Measurements from ENCODE around the gene TSHZ2. TPM values are rescaled to one million over a fixed set of nuclear protein-coding genes. Genes with fewer than 3 reads are reported as not detected.

Gene TSHZ2
- total RNA-seq, 1 experiment from 2014 or later, result 0.07 TPM

DNA sequence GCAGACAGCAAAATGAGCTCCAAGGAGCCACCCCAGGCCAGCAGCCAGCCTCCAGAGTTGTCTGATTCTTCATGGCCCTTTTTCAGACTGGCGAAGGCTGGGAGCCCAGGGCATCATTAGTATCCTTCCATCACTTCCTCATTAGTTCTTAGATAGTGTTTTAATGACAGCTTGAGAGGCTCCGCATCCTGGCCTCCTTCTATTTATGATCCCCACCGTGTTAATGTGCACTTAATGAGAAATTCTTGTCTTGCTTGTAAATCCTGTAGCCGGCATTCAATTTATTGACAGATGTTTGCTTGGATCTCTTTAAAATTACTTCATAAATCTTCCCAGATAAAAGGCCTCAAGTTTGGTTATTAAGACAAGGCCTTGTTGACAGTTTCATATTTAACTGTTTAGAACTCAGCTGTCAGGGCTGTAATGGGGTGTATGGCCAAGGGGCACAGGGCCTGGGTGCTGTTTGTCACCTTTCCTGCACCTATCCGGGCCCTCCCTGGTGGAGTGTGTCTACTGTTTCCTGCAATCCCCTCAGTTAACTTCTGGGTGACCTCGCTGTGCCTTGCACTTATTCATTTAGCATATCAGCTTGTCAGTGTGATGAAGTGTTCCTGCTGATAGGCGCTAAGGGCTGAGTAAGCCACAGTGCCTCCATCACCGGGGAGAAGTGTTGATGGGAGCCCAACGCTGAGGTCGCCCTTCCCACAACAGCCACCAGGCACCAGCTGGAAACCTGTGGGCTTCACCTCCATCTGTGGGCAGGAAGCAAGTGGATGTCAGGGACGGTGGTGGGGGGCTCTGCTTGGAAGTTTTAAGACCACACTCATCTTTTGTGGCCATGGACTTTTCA lies 169.3 kb downstream of the TSHZ2 start:
- TF ChIP-seq CBX3 (IDR thresholded peaks at IDR 0.05; ENCODE audit: low read depth) (no peak), CEBPB (IDR thresholded peaks at IDR 0.05; ENCODE audit: low read depth) (no peak), ZNF274 (IDR thresholded peaks at IDR 0.05; ENCODE audit: low read depth, low read length) (no peak), ZFX (IDR thresholded peaks at IDR 0.05) (no peak), FOSL1 (IDR thresholded peaks at IDR 0.05; ENCODE audit: low read depth) (no peak), RAD21 (IDR thresholded peaks at IDR 0.05; ENCODE audit: low read depth) (no peak), SIN3A (IDR thresholded peaks at IDR 0.05; ENCODE audit: low read depth) (no peak), EGR1 (IDR thresholded peaks at IDR 0.05; ENCODE audit: low read depth) (no peak), TCF7L2 (IDR thresholded peaks at IDR 0.05; ENCODE audit: borderline replicate concordance, extremely low read depth, insufficient read depth, insufficient read length) (no peak), EZH2phosphoT487 (IDR thresholded peaks at IDR 0.05; ENCODE audit: borderline replicate concordance) (no peak), YY1 (IDR thresholded peaks at IDR 0.05; ENCODE audit: extremely low read depth, insufficient replicate concordance, low read depth, low read length) (no peak), SRF (IDR thresholded peaks at IDR 0.05; ENCODE audit: low read depth) (no peak), EZH2 (IDR thresholded peaks at IDR 0.05) (no peak)
- TF ChIP-seq, protein P1, sequence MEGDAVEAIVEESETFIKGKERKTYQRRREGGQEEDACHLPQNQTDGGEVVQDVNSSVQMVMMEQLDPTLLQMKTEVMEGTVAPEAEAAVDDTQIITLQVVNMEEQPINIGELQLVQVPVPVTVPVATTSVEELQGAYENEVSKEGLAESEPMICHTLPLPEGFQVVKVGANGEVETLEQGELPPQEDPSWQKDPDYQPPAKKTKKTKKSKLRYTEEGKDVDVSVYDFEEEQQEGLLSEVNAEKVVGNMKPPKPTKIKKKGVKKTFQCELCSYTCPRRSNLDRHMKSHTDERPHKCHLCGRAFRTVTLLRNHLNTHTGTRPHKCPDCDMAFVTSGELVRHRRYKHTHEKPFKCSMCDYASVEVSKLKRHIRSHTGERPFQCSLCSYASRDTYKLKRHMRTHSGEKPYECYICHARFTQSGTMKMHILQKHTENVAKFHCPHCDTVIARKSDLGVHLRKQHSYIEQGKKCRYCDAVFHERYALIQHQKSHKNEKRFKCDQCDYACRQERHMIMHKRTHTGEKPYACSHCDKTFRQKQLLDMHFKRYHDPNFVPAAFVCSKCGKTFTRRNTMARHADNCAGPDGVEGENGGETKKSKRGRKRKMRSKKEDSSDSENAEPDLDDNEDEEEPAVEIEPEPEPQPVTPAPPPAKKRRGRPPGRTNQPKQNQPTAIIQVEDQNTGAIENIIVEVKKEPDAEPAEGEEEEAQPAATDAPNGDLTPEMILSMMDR (IDR thresholded peaks at IDR 0.05 in 2 of 3, conservative IDR thresholded peaks at IDR 0.05 in 1 of 3; ENCODE audit: borderline replicate concordance in 1 of 3, insufficient read depth in 1 of 3, low read depth in 2 of 3, low read length in 2 of 3), result no peak
- TF ChIP-seq, protein P2, sequence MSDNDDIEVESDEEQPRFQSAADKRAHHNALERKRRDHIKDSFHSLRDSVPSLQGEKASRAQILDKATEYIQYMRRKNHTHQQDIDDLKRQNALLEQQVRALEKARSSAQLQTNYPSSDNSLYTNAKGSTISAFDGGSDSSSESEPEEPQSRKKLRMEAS (IDR thresholded peaks at IDR 0.05), result no peak
- Histone ChIP-seq H3K9ac (ENCODE audit: low read length) (no peak overlapping the region), H3K9me3 (ENCODE audit: control insufficient read depth in 1 of 2, insufficient read depth in 1 of 2, low read depth in 1 of 2, low read length in 2 of 2) (no peaks in the 10 kb centered on the region), H3K4me3 (replicated peaks in 1 of 2; ENCODE audit: low read depth in 1 of 2, low read length in 2 of 2) (no peak overlapping the region), H3K36me3 (ENCODE audit: control insufficient read depth in 1 of 2, insufficient read depth in 2 of 2, low read length in 2 of 2) (no peaks in the 10 kb centered on the region), H2AFZ (ENCODE audit: low read depth, low read length, poor library complexity, severe bottlenecking) (no peak overlapping the region), H3K79me2 (ENCODE audit: insufficient read depth, low read length) (no peaks in the 10 kb centered on the region), H4K20me1 (ENCODE audit: insufficient read depth) (no peaks in the 10 kb centered on the region), H3K4me2 (ENCODE audit: low read length) (no peak overlapping the region), H3K4me1 (ENCODE audit: control insufficient read depth in 1 of 2, insufficient read depth in 2 of 2, low read length in 2 of 2) (no peaks in the 10 kb centered on the region), H3K27me3 (ENCODE audit: insufficient read depth, low read length) (peaks cover 13% of the 10 kb centered on the region), H3K9me2 (ENCODE audit: insufficient read depth) (no peaks in the 10 kb centered on the region), H3K27ac (ENCODE audit: low read depth, low read length) (no peak overlapping the region)
- DNase-seq (ENCODE audit: low read depth, low spot score) (no peak), ATAC-seq (no peak)
- ChIA-PET POLR2A (no interaction called here), CTCF (no interaction called here), RAD21 (ENCODE audit: low non-redundant PET in 1 of 2, low total read pairs in 2 of 2, uncharacterized antibody in 2 of 2, unreplicated experiment in 2 of 2) (no interaction called here)
- intact Hi-C loops (cut with micrococcal nuclease), result no loop called here
- no TSS peak for BruUV-seq (replicated peaks)

All from HCT116 (cell line).